ENCODE data around the gene BDP1. TPM values are rescaled to one million over a fixed set of nuclear protein-coding genes. Genes with fewer than 3 reads are reported as not detected.

BDP1 gene
- total RNA-seq, 1 experiment from 2014 or later: 22.0 TPM

DNA sequence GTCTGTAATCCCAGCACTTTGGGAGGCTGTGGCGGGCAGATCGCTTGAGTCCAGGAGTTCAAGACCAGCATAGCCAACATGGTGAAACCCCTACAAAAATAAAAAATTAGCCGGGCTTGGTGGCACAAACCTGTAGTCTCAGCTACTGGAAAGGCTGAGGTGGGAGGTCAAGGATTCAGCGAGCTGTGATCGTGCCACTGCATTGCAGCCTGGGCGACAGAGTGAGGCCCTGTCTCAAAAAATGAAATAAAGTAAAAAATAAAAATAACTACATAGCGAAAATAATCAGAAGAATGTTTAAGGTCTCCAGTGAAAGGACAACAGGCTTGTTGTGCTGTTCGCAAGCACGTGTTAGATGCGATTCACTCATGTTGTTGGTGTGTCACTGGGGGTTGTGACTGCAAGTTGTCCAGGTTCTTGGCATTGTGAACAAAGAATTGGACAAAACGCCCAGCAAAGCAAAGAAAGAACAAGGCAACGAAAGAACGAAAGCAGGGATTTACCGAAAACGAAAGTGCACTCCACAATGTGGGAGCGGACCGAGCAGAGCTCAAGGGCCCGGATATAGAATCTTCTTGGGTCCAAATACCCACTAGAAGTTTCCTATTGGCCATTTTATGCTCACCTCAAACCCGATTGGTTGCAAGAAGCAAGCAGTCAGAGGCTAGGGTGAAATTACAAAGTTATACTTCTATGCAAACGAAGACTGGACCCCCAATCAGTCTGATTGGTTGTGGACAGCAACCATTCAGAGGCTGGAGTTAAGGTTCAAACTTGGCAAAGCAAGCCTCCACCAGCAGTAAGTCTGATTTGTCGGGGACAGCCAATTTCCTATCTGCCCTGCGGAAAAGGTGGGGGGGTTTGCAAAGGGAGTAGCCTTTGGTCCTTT is 130.8 kb downstream of the BDP1 start:
- POLR2A ChIA-PET: no interaction called here
- H3K4me2 ChIP-seq (ENCODE audit: low read length): peak overlapping the region; percentile 94
- DNase-seq (ENCODE audit: low read depth, low spot score): no peak
- peaks cover 31% of the 10 kb centered on the region for H3K79me2 ChIP-seq (ENCODE audit: insufficient read depth, low read length)
- TF ChIP-seq SIN3A (IDR thresholded peaks at IDR 0.05; ENCODE audit: low read depth): no peak
- TF ChIP-seq ZNF274 (IDR thresholded peaks at IDR 0.05; ENCODE audit: low read depth, low read length): no peak
- no peaks in the 10 kb centered on the region for H4K20me1 ChIP-seq (ENCODE audit: insufficient read depth)
- peak overlapping the region; percentile 74 to 75 for H3K4me3 ChIP-seq (replicated peaks in 1 of 2; ENCODE audit: low read depth in 1 of 2, low read length in 2 of 2)
- H3K9ac ChIP-seq (ENCODE audit: low read length): peak overlapping the region; percentile 78
- no peak overlapping the region for H2AFZ ChIP-seq (ENCODE audit: low read depth, low read length, poor library complexity, severe bottlenecking)
- peak overlapping the region; percentile 55 for H3K27ac ChIP-seq (ENCODE audit: low read depth, low read length)
- BruUV-seq (replicated peaks): TSS peak; percentile 90
- H3K9me2 ChIP-seq (ENCODE audit: insufficient read depth): no peaks in the 10 kb centered on the region
- no peaks in the 10 kb centered on the region for H3K9me3 ChIP-seq (ENCODE audit: control insufficient read depth in 1 of 2, insufficient read depth in 1 of 2, low read depth in 1 of 2, low read length in 2 of 2)
- intact Hi-C loops (cut with micrococcal nuclease): no loop called here
- RAD21 ChIA-PET (ENCODE audit: low non-redundant PET in 1 of 2, low total read pairs in 2 of 2, uncharacterized antibody in 2 of 2, unreplicated experiment in 2 of 2): no interaction called here
- ATAC-seq: peak; percentile 6
- H3K27me3 ChIP-seq (ENCODE audit: insufficient read depth, low read length): no peaks in the 10 kb centered on the region
- peaks cover 10 to 23% of the 10 kb centered on the region in 2 experiments for H3K4me1 ChIP-seq (ENCODE audit: control insufficient read depth in 1 of 2, insufficient read depth in 2 of 2, low read length in 2 of 2)
- H3K36me3 ChIP-seq (ENCODE audit: control insufficient read depth in 1 of 2, insufficient read depth in 2 of 2, low read length in 2 of 2): no peaks in the 10 kb centered on the region
- CTCF ChIA-PET: interaction anchor here (2.7 kb wide), 1 partner anchor 15 kb away, joined by 20 read pairs; no protein-coding TSS in a partner anchor

GRCh38 chr5:71586941-71587765 is 131.7 kb downstream of the BDP1 start, which contains the start of gene MCCC2:
Gene MCCC2 (plus strand): TSS chr5:71587340. CDS start chr5:71587426, 86 bp downstream.
- BruUV-seq (replicated peaks): no TSS peak
- no peaks in the 10 kb centered on the region for H3K27me3 ChIP-seq (ENCODE audit: insufficient read depth, low read length)
- peak within 1 kb of the TSS; percentile 94 for H3K4me2 ChIP-seq (ENCODE audit: low read length)
- ATAC-seq (peak; percentile 99), DNase-seq (ENCODE audit: low read depth, low spot score) (peak; percentile 83)
- peaks cover 32% of the 10 kb centered on the region for H3K79me2 ChIP-seq (ENCODE audit: insufficient read depth, low read length)
- no peaks in the 10 kb centered on the region for H3K9me2 ChIP-seq (ENCODE audit: insufficient read depth)
- no peak for TF ChIP-seq RAD21 (IDR thresholded peaks at IDR 0.05; ENCODE audit: low read depth)
- peak; percentile 73 for TF ChIP-seq POLR2AphosphoS5 (IDR thresholded peaks at IDR 0.05; ENCODE audit: low read depth, low read length)
- no peak for TF ChIP-seq ELF1 (IDR thresholded peaks at IDR 0.05; ENCODE audit: borderline replicate concordance, low read depth)
- peak; percentile 68 for TF ChIP-seq POLR2A (IDR thresholded peaks at IDR 0.05; ENCODE audit: borderline replicate concordance, extremely low read depth, insufficient read depth, insufficient read length)
- no peak for TF ChIP-seq SRF (IDR thresholded peaks at IDR 0.05; ENCODE audit: low read depth)
- TF ChIP-seq ZFX (IDR thresholded peaks at IDR 0.05): peak; percentile 89
- no peak for TF ChIP-seq TCF7L2 (IDR thresholded peaks at IDR 0.05; ENCODE audit: borderline replicate concordance, extremely low read depth, insufficient read depth, insufficient read length)
- TF ChIP-seq CBX3 (IDR thresholded peaks at IDR 0.05; ENCODE audit: low read depth): peak; percentile 52
- TF ChIP-seq ZBTB33 (IDR thresholded peaks at IDR 0.05; ENCODE audit: extremely low read depth, insufficient replicate concordance, low read length): peak; percentile 86
- peak; percentile 77 for TF ChIP-seq SP1 (IDR thresholded peaks at IDR 0.05; ENCODE audit: low read depth)
- TF ChIP-seq JUND (IDR thresholded peaks at IDR 0.05): no peak
- TF ChIP-seq FOSL1 (IDR thresholded peaks at IDR 0.05; ENCODE audit: low read depth): no peak
- TF ChIP-seq EZH2phosphoT487 (IDR thresholded peaks at IDR 0.05; ENCODE audit: borderline replicate concordance): no peak
- peak; percentile 83 for TF ChIP-seq SIN3A (IDR thresholded peaks at IDR 0.05; ENCODE audit: low read depth)
- TF ChIP-seq, protein P1, sequence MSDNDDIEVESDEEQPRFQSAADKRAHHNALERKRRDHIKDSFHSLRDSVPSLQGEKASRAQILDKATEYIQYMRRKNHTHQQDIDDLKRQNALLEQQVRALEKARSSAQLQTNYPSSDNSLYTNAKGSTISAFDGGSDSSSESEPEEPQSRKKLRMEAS (IDR thresholded peaks at IDR 0.05): peak; percentile 96
- H3K9ac ChIP-seq (ENCODE audit: low read length): peak within 1 kb of the TSS; percentile 78
- peaks cover 10 to 23% of the 10 kb centered on the region in 2 experiments for H3K4me1 ChIP-seq (ENCODE audit: control insufficient read depth in 1 of 2, insufficient read depth in 2 of 2, low read length in 2 of 2)
- H3K36me3 ChIP-seq (ENCODE audit: control insufficient read depth in 1 of 2, insufficient read depth in 2 of 2, low read length in 2 of 2): no peaks in the 10 kb centered on the region
- ChIA-PET CTCF (interaction anchor here (1.4 to 2.7 kb wide), 2 partner anchors 14 to 170 kb away, joined by 3 to 20 read pairs; no protein-coding TSS in a partner anchor), RAD21 (ENCODE audit: low non-redundant PET in 1 of 2, low total read pairs in 2 of 2, uncharacterized antibody in 2 of 2, unreplicated experiment in 2 of 2) (no interaction called here), POLR2A (interaction anchor here (1.1 kb wide), 1 partner anchor 10 kb away, joined by 3 read pairs; no protein-coding TSS in a partner anchor)
- no peaks in the 10 kb centered on the region for H3K9me3 ChIP-seq (ENCODE audit: control insufficient read depth in 1 of 2, insufficient read depth in 1 of 2, low read depth in 1 of 2, low read length in 2 of 2)
- H3K4me3 ChIP-seq (replicated peaks in 1 of 2; ENCODE audit: low read depth in 1 of 2, low read length in 2 of 2): peak within 1 kb of the TSS; percentile 74 to 75
- intact Hi-C loops (cut with micrococcal nuclease): no loop called here
- H3K27ac ChIP-seq (ENCODE audit: low read depth, low read length): peak within 1 kb of the TSS; percentile 55
- no peaks in the 10 kb centered on the region for H4K20me1 ChIP-seq (ENCODE audit: insufficient read depth)
- peak within 1 kb of the TSS; percentile 63 for H2AFZ ChIP-seq (ENCODE audit: low read depth, low read length, poor library complexity, severe bottlenecking)
